ENCODE data around the gene DNAH14.

Gene DNAH14

GRCh38 chr1:225366552-225366951 lies 437.1 kb downstream of the DNAH14 start:
- H3K4me3 ChIP-seq (ENCODE audit: low read depth, low read length): no peak overlapping the region
- no peak for TF ChIP-seq CTCF (IDR thresholded peaks at IDR 0.05; ENCODE audit: low read depth, low read length)
- no peaks in the 10 kb centered on the region for H3K27me3 ChIP-seq (ENCODE audit: insufficient read depth, low read depth, severe bottlenecking)
- DNase-seq: no peak
- no peaks in the 10 kb centered on the region for H3K36me3 ChIP-seq
- no peak overlapping the region for H3K27ac ChIP-seq
- H3K9me3 ChIP-seq (ENCODE audit: severe bottlenecking): no peaks in the 10 kb centered on the region

- no peak for DNase-seq
- Histone ChIP-seq H3K36me3 (no peaks in the 10 kb centered on the region), H3K9me3 (ENCODE audit: severe bottlenecking) (no peaks in the 10 kb centered on the region), H3K27me3 (ENCODE audit: insufficient read depth, low read depth, severe bottlenecking) (no peaks in the 10 kb centered on the region), H3K27ac (no peak overlapping the region), H3K4me3 (ENCODE audit: low read depth, low read length) (no peak overlapping the region)
- no peak for TF ChIP-seq CTCF (IDR thresholded peaks at IDR 0.05; ENCODE audit: low read depth, low read length)
Measured at GRCh38 chr1:225368036-225368552, 438.6 kb downstream of the DNAH14 start.

GRCh38 chr1:225371366-225372010 lies 442.0 kb downstream of the DNAH14 start:
- H3K36me3 ChIP-seq: no peaks in the 10 kb centered on the region
- H3K9me3 ChIP-seq (ENCODE audit: severe bottlenecking): no peaks in the 10 kb centered on the region
- no peak overlapping the region for H3K4me3 ChIP-seq (ENCODE audit: low read depth, low read length)
- no peaks in the 10 kb centered on the region for H3K27me3 ChIP-seq (ENCODE audit: insufficient read depth, low read depth, severe bottlenecking)
- TF ChIP-seq CTCF (IDR thresholded peaks at IDR 0.05; ENCODE audit: low read depth, low read length): no peak
- no peak for DNase-seq
- no peak overlapping the region for H3K27ac ChIP-seq

GRCh38 chr1:225373155-225373554 lies 443.7 kb downstream of the DNAH14 start:
- no peak for DNase-seq
- H3K27ac ChIP-seq: no peak overlapping the region
- no peaks in the 10 kb centered on the region for H3K9me3 ChIP-seq (ENCODE audit: severe bottlenecking)
- no peak for TF ChIP-seq CTCF (IDR thresholded peaks at IDR 0.05; ENCODE audit: low read depth, low read length)
- H3K4me3 ChIP-seq (ENCODE audit: low read depth, low read length): no peak overlapping the region
- no peaks in the 10 kb centered on the region for H3K36me3 ChIP-seq
- no peaks in the 10 kb centered on the region for H3K27me3 ChIP-seq (ENCODE audit: insufficient read depth, low read depth, severe bottlenecking)

GRCh38 chr1:225374996-225375395 lies 445.5 kb downstream of the DNAH14 start:
- Histone ChIP-seq H3K9me3 (ENCODE audit: severe bottlenecking) (no peaks in the 10 kb centered on the region), H3K36me3 (no peaks in the 10 kb centered on the region), H3K27me3 (ENCODE audit: insufficient read depth, low read depth, severe bottlenecking) (no peaks in the 10 kb centered on the region), H3K4me3 (ENCODE audit: low read depth, low read length) (no peak overlapping the region), H3K27ac (no peak overlapping the region)
- DNase-seq: no peak
- TF ChIP-seq CTCF (IDR thresholded peaks at IDR 0.05; ENCODE audit: low read depth, low read length): no peak

GRCh38 chr1:225378880-225379279 lies 449.4 kb downstream of the DNAH14 start:
- Histone ChIP-seq H3K9me3 (ENCODE audit: severe bottlenecking) (no peaks in the 10 kb centered on the region), H3K27ac (no peak overlapping the region), H3K27me3 (ENCODE audit: insufficient read depth, low read depth, severe bottlenecking) (no peaks in the 10 kb centered on the region), H3K36me3 (no peaks in the 10 kb centered on the region), H3K4me3 (ENCODE audit: low read depth, low read length) (no peak overlapping the region)
- TF ChIP-seq CTCF (IDR thresholded peaks at IDR 0.05; ENCODE audit: low read depth, low read length): no peak
- DNase-seq: no peak
